IPS-15b (cell line): ENCODE results near the gene TMEM123.

Source experiments
- H3K27me3 ChIP-seq: one replicate; pipeline ENCODE4 v1.6.1; 2013; ENCODE audit warnings: low read length; ENCODE audit not compliant: control insufficient read depth, insufficient read depth
- H3K36me3 ChIP-seq: one replicate; pipeline ENCODE4 v1.6.1; 2013; ENCODE audit warnings: low read length; ENCODE audit not compliant: control insufficient read depth, insufficient read depth
- H3K4me1 ChIP-seq: one replicate; pipeline ENCODE4 v1.6.1; 2013; ENCODE audit warnings: mild to moderate bottlenecking, low read length; ENCODE audit not compliant: control insufficient read depth, insufficient read depth
- H3K4me3 ChIP-seq: one replicate; pipeline ENCODE4 v1.5.1; 2013; ENCODE audit warnings: low read depth, low read length
- H3K9ac ChIP-seq: one replicate; pipeline ENCODE4 v1.6.1; 2013; ENCODE audit warnings: low read depth, mild to moderate bottlenecking, low read length
- H3K9me3 ChIP-seq: one replicate; pipeline ENCODE4 v1.6.1; 2013; ENCODE audit warnings: mild to moderate bottlenecking, low read length; ENCODE audit not compliant: control insufficient read depth, insufficient read depth

TMEM123 gene

DNA sequence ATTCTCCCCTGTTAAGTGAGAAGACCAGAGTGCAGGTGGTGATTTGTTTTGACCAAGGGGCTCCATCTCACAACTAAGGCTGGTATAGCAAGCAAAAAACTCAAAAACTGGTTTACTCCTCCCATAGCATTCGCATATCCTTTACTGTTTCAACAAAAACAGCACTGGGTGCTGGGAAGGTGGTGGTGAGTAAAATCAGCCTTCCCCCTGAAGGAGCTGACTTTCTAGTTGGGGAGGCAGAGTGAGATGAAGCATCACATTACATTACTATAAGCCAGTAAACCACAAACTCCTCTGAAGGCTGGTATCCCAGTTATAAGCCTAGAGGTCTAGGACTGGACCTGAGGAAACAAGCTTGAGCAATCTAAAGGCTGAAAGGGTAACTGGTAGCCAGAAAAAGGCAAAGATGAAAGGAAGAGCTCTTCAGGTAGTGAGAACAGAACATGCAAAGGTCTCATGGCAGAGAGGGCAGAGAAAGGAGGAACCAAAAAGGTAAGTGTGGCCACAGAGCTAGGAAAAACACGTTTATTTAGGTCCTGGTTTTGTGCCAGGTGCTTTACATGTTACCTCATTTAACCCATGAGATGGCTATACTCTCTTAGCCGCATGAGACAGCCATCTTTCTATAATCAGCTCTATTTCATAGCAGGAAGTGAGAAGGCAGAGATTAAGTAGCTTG is 22.3 kb downstream of the TMEM123 start:
- Histone ChIP-seq H3K27me3 (no peaks in the 10 kb centered on the region), H3K4me1 (no peaks in the 10 kb centered on the region), H3K9me3 (peaks cover 15% of the 10 kb centered on the region), H3K4me3 (no peak overlapping the region), H3K36me3 (peaks cover 7% of the 10 kb centered on the region), H3K9ac (no peak overlapping the region)

DNA sequence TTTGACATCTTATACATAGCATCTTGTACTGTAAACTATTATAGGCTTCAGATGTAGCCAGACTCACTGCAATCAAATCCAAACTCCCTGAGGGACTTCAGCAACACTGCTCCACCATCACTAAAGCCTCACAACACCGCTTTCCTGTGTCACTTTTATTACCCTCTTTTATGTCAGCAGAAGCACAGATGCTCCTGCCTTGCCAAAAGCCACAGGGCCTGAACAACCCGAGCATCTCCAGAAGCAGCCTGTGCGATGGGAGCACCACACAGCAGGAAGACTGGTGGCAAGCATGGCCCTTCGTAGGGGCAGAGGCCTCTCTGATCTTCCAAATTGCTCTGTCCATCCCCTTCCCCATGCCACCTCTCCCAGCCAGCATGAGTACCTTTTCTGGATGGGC is 22.9 kb downstream of the TMEM123 start:
- H3K36me3 ChIP-seq: peaks cover 7% of the 10 kb centered on the region
- H3K4me1 ChIP-seq: no peaks in the 10 kb centered on the region

DNA sequence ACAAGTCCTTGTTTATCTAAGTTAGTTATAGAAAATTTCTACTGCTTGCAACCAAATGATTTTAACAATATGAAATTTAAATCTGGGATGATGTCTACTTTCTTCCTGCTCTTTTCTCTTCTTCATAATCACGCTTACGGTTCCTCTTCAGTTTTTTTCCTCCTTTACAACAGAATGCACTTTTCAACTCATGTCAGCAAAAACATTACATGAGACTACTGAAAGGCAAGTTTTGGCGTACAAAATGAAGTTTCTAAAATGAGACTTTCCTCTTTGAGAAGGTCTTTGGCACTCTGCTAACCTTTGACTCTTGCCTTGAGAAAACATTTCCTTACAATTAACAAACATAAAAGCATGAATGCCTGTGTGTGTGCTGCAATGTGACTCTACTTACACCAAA is 23.3 kb downstream of the TMEM123 start:
- Histone ChIP-seq H3K9me3 (peaks cover 15% of the 10 kb centered on the region), H3K27me3 (no peaks in the 10 kb centered on the region), H3K4me1 (no peaks in the 10 kb centered on the region), H3K36me3 (peaks cover 7% of the 10 kb centered on the region), H3K4me3 (no peak overlapping the region), H3K9ac (no peak overlapping the region)

More for the DNA sequence above, 22.9 kb downstream of the TMEM123 start:
- Histone ChIP-seq H3K9me3 (peaks cover 15% of the 10 kb centered on the region), H3K27me3 (no peaks in the 10 kb centered on the region), H3K4me3 (no peak overlapping the region), H3K9ac (no peak overlapping the region)

DNA sequence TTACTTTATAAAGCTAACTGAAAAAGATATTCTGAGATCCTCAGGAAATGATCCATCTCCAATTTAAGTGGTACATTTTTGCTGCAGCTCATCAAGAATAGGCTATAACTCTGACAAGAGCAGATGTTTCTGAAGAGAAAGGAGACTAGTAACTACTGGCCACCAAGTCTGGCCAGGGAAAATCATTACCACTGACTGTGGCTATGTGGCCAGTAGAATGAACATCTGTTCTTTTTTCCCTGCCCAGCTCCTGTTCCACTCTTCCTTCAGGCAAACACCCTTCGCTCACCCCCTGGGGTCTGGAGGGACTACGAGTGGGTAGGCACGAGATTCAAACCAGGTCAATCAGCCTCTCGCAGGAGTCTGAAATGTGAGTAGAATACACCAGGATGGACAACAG is 23.9 kb downstream of the TMEM123 start:
- peaks cover 15% of the 10 kb centered on the region for H3K9me3 ChIP-seq
- H3K4me1 ChIP-seq: no peaks in the 10 kb centered on the region
- no peak overlapping the region for H3K9ac ChIP-seq
- peaks cover 7% of the 10 kb centered on the region for H3K36me3 ChIP-seq
- H3K4me3 ChIP-seq: no peak overlapping the region
- no peaks in the 10 kb centered on the region for H3K27me3 ChIP-seq

DNA sequence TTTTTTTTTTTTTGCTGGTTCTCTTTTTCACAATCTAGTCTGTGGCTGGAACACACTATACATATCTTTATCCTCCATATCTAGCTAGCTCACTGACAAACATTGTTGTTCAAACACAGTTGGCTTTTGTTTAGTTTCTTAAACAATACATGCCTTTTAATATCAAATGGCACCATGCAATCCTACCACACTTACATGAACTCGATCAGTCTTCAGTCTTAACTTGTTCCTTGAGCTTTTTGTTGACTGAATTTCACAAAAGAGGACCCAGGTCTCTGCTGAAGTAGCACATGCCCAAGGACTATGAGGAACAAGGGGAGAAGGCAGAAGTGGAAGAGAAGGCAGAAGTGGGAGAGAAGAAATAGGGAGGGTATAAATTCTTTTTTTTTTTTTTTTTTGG is 25.5 kb downstream of the TMEM123 start:
- Histone ChIP-seq H3K36me3 (no peaks in the 10 kb centered on the region), H3K9me3 (peaks cover 3% of the 10 kb centered on the region), H3K27me3 (no peaks in the 10 kb centered on the region), H3K4me3 (no peak overlapping the region), H3K9ac (no peak overlapping the region), H3K4me1 (no peaks in the 10 kb centered on the region)

DNA sequence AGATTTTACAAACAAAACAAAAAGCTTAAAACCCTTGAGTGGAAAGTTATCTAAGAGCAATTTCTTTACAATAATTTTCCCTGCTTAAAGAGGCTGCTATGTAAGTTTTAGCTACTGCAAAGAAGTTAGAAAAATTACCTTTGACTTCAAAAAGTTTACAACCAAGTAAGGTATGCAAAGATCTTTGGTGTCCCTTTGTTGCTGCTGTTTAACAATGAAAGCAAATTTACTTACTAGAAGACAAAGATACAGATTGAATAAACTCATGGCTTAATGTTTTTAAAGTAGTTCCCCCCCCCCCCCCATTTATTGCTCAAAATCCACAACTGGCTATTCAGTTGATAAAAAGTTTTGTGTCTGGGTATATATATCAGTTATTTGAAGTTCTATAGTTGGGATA is 26.0 kb downstream of the TMEM123 start:
- H3K4me1 ChIP-seq: no peaks in the 10 kb centered on the region
- no peak overlapping the region for H3K9ac ChIP-seq
- peaks cover 3% of the 10 kb centered on the region for H3K9me3 ChIP-seq
- no peak overlapping the region for H3K4me3 ChIP-seq
- no peaks in the 10 kb centered on the region for H3K36me3 ChIP-seq
- no peaks in the 10 kb centered on the region for H3K27me3 ChIP-seq

DNA sequence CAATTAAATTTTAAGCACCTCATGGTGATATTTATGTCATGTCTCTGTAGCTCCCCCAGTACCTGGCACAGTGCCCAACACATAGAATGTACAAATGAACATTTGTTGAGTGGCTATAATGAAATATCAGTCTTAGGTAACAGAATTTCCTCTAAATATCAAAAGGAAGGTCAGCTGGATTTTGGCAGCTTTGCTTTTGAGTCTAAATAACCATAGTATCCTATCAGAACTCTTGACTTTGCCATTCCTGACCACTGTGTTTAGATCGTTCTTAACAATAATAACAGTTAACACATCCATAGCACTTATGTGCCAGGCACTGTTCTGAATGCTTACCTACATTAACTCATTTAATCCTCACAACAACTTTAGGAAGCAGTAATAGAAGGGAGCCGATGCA is 26.6 kb downstream of the TMEM123 start:
- no peak overlapping the region for H3K9ac ChIP-seq
- H3K9me3 ChIP-seq: no peaks in the 10 kb centered on the region
- H3K27me3 ChIP-seq: no peaks in the 10 kb centered on the region
- H3K4me1 ChIP-seq: no peaks in the 10 kb centered on the region
- no peaks in the 10 kb centered on the region for H3K36me3 ChIP-seq
- no peak overlapping the region for H3K4me3 ChIP-seq

DNA sequence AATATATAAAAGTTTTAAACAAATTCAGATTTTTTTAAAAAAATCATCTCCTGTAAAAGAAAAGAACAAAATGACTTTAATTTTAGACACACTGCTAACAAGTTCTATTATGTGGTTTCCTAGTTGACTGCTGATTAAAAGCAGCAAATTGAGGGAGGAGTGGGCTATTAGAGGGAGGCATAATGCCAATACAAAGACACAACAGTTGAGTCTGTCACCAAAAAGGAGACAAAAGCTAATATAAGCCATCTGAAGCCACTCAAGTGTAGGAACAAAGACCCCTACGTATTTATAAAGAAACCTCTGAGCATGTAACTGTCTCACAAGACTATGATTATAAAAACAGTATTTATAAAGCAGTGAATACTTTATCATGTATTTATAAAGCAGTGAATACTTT is 28.6 kb downstream of the TMEM123 start:
- Histone ChIP-seq H3K9ac (no peak overlapping the region), H3K9me3 (no peaks in the 10 kb centered on the region), H3K4me1 (no peaks in the 10 kb centered on the region), H3K27me3 (no peaks in the 10 kb centered on the region), H3K4me3 (no peak overlapping the region), H3K36me3 (no peaks in the 10 kb centered on the region)

DNA sequence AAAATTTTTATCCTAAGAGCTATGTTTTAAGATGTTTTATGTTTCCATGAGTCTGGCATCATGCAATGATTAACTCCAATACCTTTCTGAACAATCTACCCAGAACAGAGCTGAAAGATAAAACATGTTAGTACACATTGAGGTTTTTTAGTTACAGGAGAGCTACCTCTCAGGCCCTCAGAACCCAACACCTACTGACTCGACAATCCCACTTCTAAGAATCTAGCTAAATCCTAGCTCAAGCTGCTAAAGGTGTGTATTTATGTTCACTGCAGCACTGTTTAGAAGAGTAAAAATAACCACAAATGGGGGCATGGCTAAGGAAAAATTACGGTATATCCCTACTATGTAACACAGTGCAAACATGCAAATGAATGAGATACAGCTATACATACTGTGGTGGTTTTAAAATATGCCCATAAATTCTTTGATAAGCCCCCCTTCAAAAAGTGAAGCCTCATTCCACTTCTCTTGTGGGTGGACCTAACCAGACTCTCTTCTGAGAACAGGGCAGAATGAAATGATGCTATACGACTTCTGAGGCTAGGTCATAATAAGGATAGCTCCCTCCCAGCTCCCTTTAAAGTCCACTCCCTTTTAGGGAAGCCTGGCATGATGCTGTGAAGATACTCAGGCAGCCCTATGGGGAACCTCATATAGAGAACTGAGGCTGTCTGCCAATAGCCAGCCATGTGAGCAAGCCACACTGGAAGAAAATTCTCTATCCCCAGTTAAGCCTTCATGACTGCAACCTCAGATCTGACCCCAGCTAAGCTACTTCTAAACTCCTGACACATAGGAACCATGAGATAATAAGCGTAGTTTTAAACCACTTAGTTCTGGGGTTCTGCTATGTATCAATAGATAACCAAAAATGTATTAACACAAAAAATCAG is 29.5 kb downstream of the TMEM123 start:
- Histone ChIP-seq H3K4me3 (no peak overlapping the region), H3K9me3 (no peaks in the 10 kb centered on the region), H3K27me3 (no peaks in the 10 kb centered on the region), H3K9ac (no peak overlapping the region), H3K4me1 (no peaks in the 10 kb centered on the region), H3K36me3 (no peaks in the 10 kb centered on the region)

DNA sequence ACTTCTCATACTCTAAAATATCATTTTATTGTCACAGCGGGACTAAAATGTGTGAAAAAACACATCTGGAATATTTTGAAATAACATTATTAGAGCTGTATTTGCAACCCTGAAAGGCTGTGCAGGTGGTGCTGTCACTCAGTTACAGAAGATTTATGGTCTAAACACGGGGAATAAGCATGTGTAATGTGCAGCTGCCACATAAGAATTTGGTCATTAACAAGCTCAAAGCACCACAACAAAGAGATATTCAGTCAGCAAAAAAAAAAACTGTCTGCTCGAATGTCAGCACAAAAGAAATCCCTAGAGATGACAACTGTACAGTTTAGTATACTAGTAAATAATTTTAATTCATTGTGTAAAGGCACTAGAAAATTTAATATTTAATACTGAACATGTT is 31.3 kb downstream of the TMEM123 start:
- H3K4me3 ChIP-seq: no peak overlapping the region
- no peaks in the 10 kb centered on the region for H3K36me3 ChIP-seq
- H3K27me3 ChIP-seq: no peaks in the 10 kb centered on the region
- no peaks in the 10 kb centered on the region for H3K9me3 ChIP-seq
- H3K9ac ChIP-seq: no peak overlapping the region
- no peaks in the 10 kb centered on the region for H3K4me1 ChIP-seq

DNA sequence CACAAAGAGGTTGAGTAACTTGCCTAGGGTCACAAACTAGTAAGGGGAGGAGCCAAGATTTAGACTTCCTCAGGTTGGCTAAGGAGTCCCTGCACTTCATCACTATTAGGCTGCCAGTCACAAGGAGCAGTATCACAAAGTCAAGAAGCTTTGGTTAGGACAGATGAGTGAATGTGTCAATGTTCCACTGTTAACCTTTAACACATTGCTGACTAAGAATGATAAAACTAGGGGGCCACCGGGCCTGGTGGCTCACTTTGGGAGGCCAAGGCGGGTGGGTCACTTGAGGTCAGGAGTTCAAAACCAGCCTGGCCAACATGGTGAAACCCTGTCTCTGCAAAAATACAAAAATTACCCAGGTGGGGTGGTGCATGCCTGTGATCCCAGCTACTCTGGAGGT is 32.0 kb downstream of the TMEM123 start:
- Histone ChIP-seq H3K4me1 (no peaks in the 10 kb centered on the region), H3K9ac (no peak overlapping the region), H3K36me3 (no peaks in the 10 kb centered on the region)

DNA sequence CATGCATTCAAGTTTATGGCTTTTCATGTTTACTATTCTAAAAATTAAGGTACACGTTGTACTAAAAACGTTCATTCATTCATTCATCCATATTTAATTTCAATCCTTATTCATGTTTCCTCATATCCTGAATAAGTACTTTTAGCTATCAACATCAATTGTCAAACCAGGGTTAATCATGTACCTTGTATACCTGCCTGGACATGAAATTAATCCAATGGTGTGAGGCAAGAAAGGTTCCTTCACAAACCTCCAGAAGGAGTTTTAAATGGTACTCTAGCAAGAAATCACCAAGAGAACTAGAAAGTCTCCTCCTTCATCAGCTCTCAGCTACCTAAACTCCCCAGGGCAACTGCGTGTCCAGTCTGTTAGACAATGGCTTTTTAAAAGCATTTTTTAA is 33.4 kb downstream of the TMEM123 start:
- Histone ChIP-seq H3K4me3 (no peak overlapping the region), H3K36me3 (no peaks in the 10 kb centered on the region), H3K27me3 (no peaks in the 10 kb centered on the region), H3K9ac (no peak overlapping the region), H3K9me3 (no peaks in the 10 kb centered on the region), H3K4me1 (no peaks in the 10 kb centered on the region)

More for the DNA sequence above, 32.0 kb downstream of the TMEM123 start:
- Histone ChIP-seq H3K9me3 (no peaks in the 10 kb centered on the region), H3K4me3 (no peak overlapping the region), H3K27me3 (no peaks in the 10 kb centered on the region)
